Fibroblast of skin of left quadriceps (primary cell): Measurements from ENCODE around the gene UGT1A10.

Experiments used
- DNase-seq, 2 experiments: peaks; one replicate each; pipeline ENCODE4 v3.0.0-alpha.2; 2013; ENCODE audit warnings: low read depth in 2 of 2

Gene UGT1A10

GRCh38 chr2:233822101-233822771, 186.0 kb downstream of the UGT1A10 start:
- DNase-seq = no peak
